Stimulated activated CD4-positive, alpha-beta T cell treated with anti-CD3 and anti-CD28 coated beads, Interleukin-2, amount 100 ng/mL, for 24 hours (primary cell): Measurements from ENCODE around the gene DSCAM.

Experiments used
- DNase-seq, 2 donors: peaks; one replicate each; pipeline ENCODE4 v3.0.0-alpha.2; 2020

Gene DSCAM

DNA sequence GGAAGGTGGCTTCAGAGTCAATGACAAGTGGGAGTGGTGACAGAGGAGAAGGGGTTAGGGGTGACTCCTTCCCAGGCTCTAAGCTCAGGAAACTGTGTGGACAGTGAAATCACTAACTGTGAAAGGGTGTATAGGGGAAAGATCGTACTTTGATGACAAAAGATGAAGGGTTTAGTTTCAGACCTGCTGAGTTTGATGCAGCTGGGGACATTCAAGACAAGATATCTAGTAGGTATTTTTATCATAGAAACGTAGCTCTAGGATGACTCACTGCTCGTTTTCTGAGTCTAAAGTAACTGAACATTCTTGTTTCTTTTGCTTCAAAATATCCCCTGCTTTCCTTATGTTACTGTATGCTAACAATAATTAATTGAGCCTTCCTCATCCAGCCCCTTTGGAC, 830.7 kb downstream of the DSCAM start:
- no peak for DNase-seq

DNA sequence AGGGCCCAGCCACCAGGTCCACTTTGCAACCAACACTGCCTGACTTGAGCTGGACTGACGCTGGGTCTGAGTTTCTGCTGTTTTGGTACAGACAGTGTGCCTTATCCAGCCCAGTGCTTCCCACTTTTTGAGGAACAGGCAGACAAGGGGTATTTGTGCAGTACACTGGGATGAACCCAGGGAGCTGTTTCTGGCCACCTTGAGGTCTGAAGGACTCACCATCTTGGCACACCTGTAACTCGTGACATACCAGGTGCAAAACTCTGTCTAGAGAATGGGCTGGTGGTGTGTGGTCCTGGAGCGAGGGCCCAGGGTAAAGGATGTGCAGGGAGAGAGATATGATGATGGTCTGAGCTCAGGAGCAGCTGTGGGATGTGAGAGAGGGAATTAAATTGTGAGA, 831.1 kb downstream of the DSCAM start:
- DNase-seq = no peak

DNA sequence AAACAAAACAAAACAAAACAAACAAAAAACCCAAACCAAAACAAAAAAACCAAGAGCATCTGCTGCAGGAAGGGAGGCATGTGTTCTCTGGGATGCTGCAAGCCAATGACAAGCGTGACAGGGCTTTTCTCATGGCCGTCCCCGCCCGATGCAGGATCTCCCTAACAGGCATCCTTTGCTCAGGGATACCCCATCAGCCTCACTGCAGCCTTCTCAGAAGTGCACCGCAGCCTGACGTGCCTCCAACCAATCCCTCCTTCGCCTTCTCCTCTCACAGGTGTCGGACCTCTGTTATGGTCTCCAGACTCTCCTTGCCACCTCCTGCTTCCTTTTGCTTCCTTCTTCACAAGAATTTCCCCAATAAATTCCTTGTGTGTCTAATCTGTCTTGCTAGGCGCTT, 832.6 kb downstream of the DSCAM start:
- no peak for DNase-seq

DNA sequence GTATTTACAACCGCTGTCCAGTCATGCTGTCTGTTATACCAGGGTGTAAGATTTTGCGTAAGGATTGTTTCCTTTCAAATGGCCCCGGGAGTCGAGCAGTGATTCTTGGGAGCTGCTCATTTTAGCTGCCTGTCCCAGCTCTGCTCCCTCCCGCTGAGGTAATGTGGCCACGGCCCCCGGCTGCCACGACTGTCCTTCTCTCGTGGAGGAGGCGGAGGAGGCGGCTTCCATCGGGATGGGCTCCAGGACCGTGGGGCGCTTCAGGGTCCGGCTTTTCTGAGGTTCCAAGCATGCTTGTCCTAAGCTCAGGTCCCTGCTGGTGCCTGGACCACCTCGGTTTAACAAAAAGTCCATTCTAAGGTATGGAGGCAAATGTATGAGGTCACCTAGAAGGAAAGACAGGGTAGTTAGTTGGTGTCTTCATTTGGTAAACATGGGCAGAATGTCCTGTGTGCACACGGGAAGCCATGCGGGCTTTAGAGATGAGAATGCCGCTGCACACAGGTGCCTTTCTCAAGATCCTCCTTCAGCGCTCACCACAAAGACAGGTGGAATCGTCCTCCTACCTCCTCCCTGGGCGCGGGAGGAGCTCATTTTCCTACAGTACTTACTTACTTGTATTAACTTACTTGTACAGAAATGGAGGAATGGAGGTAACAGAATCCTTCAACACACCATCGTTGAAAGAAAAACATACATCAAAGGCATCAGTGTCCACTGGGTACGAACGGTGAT, 833.8 kb downstream of the DSCAM start:
- no peak for DNase-seq

DNA sequence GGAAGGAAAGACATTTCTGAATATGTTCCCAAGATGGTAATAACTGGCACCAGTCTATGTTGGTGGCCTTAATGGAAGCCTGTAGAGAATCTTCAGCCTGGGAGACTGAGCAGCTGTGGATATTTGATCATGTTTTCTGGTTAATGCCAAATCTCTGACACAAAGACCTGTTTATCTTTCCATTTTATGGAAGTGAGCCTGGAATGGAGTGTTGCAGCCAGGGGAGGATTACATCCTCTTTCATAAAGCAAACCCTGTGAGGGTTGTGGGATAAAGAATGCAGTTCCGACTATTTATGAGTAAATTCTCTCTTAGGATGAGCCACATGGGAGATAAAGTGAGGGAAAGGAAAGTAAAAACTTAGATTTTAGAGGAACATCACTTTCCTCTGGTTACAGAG, 835.6 kb downstream of the DSCAM start:
- DNase-seq = no peak

DNA sequence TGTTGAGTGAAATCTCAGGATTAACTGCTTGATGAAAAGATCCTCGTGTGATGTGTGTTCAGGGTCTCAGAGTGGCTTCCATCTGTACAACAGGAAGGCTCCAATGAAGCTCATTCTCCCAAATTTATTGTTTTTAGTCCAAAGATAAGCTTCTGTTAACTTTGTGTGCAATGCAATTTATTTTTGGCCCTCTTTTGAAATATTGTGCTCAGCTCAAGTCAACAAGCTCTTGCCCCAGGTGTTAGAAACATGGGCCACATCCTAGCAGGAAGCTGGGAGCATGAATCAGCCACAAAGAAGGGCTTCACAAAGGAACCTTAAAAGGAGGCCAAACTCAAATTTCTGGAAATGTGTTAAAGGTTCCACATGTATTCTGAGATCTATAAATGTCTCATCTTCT, 844.0 kb downstream of the DSCAM start:
- no peak for DNase-seq

DNA sequence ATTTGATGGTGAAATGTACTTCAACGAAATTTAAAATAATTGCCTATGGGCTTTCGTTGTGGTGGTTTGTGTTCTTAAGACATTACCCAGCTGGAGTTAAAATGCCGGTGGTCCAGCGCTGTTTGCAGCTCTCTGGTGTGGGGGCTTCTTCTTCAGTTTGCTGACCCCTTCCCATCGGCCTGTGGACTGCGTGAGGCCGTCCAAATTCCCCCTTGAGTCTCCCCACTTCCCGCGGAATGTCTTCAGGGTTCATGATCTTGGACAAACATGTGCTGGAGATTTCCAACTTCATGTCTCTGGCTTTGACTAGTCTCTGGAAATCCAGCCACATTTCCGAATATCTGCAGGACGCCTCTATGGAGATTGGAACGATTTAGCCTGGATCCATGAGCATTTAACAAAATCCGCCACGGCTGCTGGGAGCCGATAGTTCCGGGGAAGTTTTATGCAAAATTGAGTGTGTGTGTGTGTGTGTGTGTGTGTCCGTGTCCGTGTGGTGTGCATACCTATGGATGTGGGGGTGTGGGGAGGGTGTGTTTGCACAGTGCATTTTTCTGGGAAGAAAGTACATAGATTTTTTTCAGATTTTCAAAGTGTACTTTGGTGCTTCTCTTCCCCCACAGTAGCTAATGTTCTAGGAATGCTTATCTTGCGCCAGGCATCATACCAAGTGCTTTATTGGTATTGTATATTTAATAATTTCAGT, 862.5 kb downstream of the DSCAM start:
- DNase-seq = no peak

DNA sequence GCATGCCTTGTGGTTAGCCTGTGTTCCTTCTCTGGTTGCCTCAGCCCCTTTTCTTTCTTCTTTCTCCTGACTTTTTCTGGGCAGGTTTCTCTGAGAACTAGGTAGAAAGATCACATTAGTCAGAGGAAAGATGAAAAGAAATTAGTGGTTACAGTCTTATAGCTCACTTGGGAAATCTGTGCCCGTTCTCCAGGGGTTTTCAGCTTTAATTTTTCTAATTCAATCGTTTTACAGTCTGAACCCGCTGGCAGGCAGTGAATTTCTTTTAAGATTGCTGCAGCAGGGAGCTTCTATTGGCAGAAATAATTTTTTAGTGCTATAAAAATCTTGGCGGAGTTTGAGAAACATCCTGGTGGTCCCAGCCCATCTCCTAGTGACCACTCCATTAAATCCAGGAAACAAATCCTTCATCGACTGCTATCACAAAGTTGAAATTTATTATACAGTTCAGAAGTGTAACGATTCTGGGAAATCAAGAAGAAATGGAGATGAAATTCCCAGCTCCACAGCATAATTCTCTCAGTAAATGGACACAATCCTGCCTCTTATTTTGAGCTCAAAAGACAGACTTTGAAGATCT, 866.6 kb downstream of the DSCAM start:
- no peak for DNase-seq

DNA sequence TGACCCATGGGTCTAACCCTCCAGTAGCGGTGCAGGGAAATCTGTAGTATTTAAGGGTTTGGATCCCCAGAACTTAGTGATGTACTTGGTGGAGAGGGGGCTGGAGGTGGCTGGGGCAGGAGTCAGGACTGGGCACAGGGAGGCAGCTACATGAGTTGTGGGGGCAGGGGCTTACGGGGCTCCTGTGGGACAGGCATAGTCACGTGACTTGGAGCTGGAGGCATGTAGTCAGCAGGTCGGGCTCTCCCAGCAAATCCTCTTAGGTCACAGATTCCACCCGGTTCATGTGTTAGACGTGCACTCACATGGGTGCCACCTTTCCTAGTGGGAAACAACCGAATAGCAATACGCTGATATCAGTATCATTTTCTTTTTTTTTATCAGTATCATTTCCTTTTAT, 867.6 kb downstream of the DSCAM start:
- no peak for DNase-seq

DNA sequence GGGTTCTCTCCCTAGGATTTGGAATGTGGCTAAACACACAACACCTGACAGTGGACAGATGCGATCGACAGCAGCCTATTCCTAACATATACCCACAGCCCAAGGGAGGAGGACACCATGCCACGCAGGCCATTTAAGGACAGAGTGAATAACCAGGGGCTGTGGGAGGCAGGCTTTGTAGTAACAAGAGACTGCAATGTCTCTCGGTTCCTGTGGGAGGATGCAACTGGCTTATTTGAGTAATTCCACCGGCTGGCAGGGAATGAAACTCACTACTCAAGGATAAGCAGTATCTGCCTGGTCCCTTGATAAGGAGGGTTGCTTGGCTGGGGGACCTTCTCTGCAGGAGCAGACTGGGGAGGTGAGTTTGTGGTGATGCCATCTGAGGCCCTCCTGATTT, 870.2 kb downstream of the DSCAM start:
- no peak for DNase-seq

DNA sequence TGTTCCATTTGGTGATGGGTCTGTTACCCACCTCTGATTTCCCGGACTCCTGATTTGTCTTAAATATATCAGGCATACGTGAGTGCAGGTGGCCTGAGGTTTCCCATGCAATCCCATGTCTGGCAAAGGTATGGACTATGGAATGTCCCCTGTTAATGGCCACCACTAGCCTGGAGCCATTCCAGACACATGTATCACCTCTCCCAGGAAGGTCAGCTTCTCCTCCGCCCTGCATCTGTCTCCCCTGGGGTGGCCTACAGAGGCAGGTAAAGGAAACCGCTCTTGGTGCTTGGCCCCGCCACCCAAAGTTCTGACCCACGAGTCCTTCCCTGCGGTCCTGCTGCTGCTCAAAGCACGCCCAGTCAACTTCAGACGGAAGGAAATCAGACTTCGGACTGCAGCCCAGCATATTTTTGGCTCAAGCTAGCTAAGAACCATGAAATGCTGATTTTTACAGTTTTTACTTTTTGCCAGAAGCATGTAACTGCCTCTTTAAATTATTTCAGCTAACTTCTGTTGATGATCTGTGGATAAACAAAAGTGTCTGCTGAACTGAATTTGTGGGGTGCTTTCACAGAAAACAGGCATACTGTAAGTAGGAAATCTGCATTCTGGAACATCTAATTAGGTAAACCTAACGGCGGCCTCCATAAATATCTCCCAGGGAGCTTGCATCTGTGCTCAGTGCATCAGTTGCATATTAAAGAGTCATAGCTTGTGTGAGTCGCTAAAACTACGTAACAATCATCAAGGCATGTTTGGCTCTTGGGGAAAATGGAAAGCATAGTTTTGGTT, 873.8 kb downstream of the DSCAM start:
- DNase-seq = no peak

DNA sequence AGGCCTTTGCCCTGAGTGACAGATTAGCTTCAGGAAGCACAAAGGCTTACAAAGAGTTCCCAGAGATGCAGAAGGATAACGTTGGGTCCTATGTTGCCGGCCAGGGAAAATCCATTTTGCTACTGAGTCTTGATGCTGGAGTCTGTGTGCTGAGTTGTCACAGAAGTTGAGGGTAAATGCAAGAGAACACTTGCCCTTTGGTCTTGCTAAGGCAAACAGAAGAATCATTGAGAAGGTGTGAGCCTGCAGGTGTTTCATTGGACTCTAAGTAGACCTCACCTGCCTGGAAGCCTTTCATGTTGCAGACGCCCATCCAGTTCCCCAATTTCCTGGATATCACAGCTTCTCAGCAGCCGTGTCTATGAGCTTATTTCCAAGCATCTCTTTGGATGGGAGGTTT, 874.5 kb downstream of the DSCAM start:
- no peak for DNase-seq

DNA sequence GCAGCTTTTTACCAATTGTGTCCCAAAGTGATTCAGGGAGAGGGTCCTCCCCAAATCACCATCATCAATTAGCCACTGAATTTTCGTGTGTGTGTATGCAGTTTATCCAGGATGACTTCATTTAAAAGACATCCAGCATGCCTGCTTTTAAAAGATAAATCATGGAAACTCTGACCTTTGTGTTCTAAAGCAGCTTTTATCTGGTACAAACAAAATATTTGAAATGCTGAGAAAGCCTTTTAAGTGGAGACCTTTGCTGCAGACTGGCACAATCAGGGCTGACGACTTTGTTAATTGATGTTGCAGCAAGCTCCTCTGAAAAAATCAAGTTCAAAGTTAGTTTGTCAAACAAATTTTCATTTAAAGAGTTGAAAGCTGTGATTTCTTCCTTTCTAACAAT, 875.0 kb downstream of the DSCAM start:
- no peak for DNase-seq

DNA sequence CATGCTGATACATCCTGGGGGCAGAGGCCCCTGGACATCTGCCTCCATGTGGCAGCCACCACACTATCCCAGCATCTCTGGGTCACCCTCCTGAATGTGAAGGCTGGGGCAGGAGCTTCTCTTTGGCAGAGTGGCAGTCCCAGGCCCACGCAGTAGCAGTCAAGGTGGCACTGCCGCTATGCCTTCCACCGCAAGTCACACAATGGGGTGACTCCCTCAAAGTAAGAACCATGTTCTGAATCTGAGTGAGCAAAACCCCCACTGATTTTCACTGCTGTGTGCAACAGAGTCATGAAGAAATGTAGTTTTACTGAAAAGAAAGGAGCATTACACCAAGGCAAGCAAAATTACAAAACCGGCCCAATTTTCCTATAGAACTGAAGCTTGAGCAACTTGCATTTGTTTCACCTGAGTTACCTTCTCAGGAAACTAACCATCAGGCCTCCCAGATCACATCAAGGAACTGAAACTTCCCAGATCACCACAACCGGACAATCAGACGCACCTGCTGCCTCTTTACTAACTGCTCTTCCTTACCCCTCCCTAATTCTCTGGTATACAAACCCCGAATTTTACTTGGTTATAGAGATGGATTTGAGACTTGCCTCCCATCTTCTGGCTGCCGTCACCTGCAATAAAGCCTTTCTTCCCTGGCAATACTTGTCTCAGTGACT, 877.1 kb downstream of the DSCAM start:
- no peak for DNase-seq

DNA sequence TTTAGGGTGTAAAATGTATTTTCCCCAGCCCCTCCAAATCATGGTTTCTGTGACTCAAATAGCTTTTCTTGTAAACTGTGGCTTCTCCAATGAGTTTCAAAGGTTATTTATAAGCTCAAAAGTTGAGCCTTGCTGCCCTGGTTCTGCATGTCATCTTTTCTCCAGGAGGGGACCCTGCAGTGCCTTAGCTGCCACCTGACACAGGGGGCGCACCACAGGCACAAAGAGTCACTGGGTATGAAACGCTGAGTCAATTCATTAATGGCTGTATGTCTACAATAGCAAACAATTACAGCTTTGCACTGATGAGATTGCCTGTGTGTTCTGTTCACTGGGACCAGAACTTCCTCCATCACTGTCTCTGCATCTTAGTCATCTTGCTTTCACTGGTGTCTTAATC, 878.9 kb downstream of the DSCAM start:
- no peak for DNase-seq

DNA sequence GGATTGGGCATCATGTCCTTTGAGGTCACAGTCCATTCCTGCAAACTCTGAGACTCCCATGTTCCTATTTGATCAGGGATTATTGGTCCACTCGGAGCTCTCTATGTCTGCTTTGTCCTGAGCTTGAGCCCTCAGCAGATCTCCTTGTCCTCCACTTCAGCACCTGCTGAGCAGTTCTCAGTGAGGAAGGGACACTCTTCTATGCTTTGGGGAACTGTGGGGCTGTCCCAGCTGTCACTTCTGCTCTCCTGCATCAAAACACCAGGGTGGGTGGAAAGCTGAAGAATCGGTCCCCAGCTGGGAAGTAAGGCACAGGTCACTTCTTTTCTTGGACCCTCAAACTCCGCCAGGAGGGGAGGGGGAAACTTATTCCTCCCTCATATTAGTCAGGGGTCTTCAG, 880.2 kb downstream of the DSCAM start:
- DNase-seq = no peak

DNA sequence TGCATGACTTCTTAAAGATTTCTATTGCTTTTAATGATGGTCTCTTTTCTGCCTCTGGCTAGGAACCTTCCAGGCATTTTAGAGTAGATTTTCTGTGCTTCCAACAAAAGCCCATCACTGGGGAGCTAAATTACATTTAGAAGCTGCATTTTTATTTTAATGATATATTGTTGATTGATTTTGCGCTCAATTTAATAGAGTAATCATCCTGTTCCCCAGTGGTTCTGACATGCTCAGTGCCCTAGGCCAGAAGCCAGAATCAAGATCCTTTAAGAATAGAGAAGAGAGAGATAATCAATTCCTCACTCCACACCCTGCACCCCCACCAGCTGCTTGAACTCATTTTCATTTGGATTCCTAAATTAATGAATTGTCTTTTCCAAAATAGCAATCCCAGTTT, 881.9 kb downstream of the DSCAM start:
- no peak for DNase-seq

DNA sequence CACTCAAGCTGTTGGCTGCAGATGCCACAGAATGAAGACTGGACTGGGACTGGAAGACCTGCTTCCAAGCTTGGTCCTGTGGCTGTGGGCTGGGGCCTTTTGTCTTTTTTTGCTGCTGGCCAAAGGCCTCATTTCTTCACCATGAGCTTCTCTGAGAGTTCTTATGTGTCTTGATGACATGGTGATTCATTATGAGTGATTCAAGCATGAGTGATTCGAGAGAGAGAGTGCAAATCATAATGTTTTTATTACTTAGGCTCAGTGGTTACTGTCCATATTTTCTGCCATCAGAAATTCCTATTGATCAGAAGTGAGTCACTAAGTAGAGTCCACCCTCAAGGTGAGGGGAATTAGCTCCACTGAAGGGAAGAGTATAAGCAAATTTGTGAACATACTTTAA, 885.7 kb downstream of the DSCAM start:
- DNase-seq = no peak
